Ishikawa (cell line): Measurements from ENCODE around the gene PRPF19.

Source experiments
- CEBPB ChIP-seq: IDR thresholded peaks from 2 replicates; pipeline ENCODE4 v1.6.1; 2012
- CREB1 ChIP-seq: IDR thresholded peaks from 2 replicates; pipeline ENCODE4 v1.6.1; 2012; ENCODE audit warnings: low read depth
- EGR1 ChIP-seq: IDR thresholded peaks from 2 replicates; pipeline ENCODE4 v1.6.1; 2012
- EP300 ChIP-seq: IDR thresholded peaks from 2 replicates; pipeline ENCODE4 v1.6.1; 2012; ENCODE audit warnings: borderline replicate concordance
- FOXM1 ChIP-seq: IDR thresholded peaks from 2 replicates; pipeline ENCODE4 v1.6.1; 2012; ENCODE audit warnings: low read depth, borderline replicate concordance
- NFIC ChIP-seq: IDR thresholded peaks from 2 replicates; pipeline ENCODE4 v1.6.1; 2012
- RAD21 ChIP-seq: IDR thresholded peaks from 2 replicates; pipeline ENCODE4 v1.6.1; 2012; ENCODE audit warnings: low read depth
- TAF1 ChIP-seq: IDR thresholded peaks from 2 replicates; pipeline ENCODE4 v1.6.1; 2012; ENCODE audit warnings: low read depth, mild to moderate bottlenecking
- TCF12 ChIP-seq: IDR thresholded peaks from 2 replicates; pipeline ENCODE4 v1.6.1; 2012; ENCODE audit warnings: low read depth
- TEAD4 ChIP-seq: IDR thresholded peaks from 2 replicates; pipeline ENCODE4 v1.6.1; 2012
- YY1 ChIP-seq: IDR thresholded peaks from 2 replicates; pipeline ENCODE4 v1.6.1; 2012; ENCODE audit warnings: low read depth
- ZBTB7A ChIP-seq: IDR thresholded peaks from 2 replicates; pipeline ENCODE4 v1.6.1; 2012; ENCODE audit warnings: low read depth
- TF ChIP-seq, protein P1 (sequence below): IDR thresholded peaks from 2 replicates; pipeline ENCODE4 v1.6.1; 2012; ENCODE audit warnings: low read depth, mild to moderate bottlenecking
- TF ChIP-seq, protein P2 (sequence below): IDR thresholded peaks from 2 replicates; pipeline ENCODE4 v1.6.1; 2012
- TF ChIP-seq, protein P3 (sequence below): IDR thresholded peaks from 2 replicates; pipeline ENCODE4 v1.6.1; 2012

The PRPF19 gene

DNA sequence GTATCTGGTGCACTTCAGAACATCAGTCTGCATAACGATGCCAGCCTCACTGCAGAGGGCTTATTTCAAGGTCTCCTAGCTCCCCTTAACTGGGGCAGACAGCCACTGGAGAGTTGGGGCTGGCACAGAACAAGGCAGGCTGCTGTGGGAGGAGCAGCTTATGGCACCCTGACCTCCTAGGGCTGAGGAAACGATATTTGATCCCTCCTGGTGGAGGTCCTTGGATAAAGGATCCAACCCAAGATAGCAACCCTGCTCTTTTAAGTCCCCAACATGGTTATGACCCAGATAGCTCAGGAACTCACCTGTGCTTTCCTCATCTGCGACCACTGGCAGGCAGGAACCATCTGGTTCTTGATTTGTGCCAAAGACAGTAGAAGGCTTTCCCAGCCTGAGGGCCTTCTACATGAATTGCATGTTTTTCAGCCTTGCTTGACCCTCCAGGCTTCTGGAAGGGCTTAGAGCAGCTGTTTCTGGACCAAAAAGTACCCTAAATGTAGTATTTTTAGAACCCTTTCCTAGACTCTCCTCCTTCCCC lies 10.4 kb upstream of the PRPF19 start:
- TF ChIP-seq, protein P1, sequence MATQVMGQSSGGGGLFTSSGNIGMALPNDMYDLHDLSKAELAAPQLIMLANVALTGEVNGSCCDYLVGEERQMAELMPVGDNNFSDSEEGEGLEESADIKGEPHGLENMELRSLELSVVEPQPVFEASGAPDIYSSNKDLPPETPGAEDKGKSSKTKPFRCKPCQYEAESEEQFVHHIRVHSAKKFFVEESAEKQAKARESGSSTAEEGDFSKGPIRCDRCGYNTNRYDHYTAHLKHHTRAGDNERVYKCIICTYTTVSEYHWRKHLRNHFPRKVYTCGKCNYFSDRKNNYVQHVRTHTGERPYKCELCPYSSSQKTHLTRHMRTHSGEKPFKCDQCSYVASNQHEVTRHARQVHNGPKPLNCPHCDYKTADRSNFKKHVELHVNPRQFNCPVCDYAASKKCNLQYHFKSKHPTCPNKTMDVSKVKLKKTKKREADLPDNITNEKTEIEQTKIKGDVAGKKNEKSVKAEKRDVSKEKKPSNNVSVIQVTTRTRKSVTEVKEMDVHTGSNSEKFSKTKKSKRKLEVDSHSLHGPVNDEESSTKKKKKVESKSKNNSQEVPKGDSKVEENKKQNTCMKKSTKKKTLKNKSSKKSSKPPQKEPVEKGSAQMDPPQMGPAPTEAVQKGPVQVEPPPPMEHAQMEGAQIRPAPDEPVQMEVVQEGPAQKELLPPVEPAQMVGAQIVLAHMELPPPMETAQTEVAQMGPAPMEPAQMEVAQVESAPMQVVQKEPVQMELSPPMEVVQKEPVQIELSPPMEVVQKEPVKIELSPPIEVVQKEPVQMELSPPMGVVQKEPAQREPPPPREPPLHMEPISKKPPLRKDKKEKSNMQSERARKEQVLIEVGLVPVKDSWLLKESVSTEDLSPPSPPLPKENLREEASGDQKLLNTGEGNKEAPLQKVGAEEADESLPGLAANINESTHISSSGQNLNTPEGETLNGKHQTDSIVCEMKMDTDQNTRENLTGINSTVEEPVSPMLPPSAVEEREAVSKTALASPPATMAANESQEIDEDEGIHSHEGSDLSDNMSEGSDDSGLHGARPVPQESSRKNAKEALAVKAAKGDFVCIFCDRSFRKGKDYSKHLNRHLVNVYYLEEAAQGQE = no peak
- TF ChIP-seq FOXM1 = no peak
- TF ChIP-seq ZBTB7A = no peak
- TF ChIP-seq TAF1 = no peak
- no peak for TF ChIP-seq EGR1
- no peak for TF ChIP-seq NFIC
- TF ChIP-seq RAD21 = no peak
- TF ChIP-seq CREB1 = no peak
- TF ChIP-seq YY1 = no peak
- no peak for TF ChIP-seq TCF12
- TF ChIP-seq, protein P2, sequence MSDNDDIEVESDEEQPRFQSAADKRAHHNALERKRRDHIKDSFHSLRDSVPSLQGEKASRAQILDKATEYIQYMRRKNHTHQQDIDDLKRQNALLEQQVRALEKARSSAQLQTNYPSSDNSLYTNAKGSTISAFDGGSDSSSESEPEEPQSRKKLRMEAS = no peak
- TF ChIP-seq EP300 = no peak
- no peak for TF ChIP-seq TEAD4

DNA sequence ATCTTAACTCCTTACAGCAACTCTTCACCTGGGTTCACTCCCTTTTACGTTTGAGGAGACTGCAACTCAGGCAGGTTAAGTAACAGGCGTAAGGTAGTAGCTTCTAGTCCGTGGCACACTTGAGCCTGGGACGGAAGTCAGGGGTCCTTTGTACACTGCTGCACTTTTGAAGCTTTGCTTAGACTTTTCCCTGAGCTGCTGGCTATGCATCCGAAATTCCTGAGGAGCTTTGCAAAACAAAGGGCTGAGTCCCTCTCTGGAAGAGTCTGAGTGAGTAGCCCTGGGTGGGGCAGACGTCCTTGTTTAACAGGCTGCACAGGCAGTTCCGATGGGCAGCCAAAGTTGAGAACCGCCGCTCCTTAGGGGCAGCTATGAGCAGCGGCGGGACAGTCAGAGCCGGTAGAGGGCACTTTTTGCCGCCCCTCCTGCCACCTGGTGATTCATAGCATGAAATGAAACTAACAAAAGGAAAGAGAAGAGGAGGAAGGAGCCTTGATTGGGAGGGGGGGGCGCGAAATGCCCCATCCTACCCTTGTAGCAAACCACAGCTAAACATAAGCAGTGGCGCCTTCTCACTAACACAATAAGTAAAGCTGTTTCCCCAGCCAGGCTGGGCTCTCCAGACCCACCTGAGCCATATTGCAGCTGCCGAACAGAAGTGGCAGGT lies 9.0 kb upstream of the PRPF19 start:
- no peak for TF ChIP-seq YY1
- no peak for TF ChIP-seq ZBTB7A
- TF ChIP-seq TAF1 = no peak
- TF ChIP-seq, protein P1 = no peak
- TF ChIP-seq, protein P2 = no peak
- no peak for TF ChIP-seq CREB1
- TF ChIP-seq EP300 = no peak
- no peak for TF ChIP-seq FOXM1
- no peak for TF ChIP-seq CEBPB
- no peak for TF ChIP-seq TEAD4
- TF ChIP-seq EGR1 = no peak
- TF ChIP-seq, protein P3, sequence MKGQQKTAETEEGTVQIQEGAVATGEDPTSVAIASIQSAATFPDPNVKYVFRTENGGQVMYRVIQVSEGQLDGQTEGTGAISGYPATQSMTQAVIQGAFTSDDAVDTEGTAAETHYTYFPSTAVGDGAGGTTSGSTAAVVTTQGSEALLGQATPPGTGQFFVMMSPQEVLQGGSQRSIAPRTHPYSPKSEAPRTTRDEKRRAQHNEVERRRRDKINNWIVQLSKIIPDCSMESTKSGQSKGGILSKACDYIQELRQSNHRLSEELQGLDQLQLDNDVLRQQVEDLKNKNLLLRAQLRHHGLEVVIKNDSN = no peak
- TF ChIP-seq NFIC = no peak
- no peak for TF ChIP-seq TCF12
- no peak for TF ChIP-seq RAD21

DNA sequence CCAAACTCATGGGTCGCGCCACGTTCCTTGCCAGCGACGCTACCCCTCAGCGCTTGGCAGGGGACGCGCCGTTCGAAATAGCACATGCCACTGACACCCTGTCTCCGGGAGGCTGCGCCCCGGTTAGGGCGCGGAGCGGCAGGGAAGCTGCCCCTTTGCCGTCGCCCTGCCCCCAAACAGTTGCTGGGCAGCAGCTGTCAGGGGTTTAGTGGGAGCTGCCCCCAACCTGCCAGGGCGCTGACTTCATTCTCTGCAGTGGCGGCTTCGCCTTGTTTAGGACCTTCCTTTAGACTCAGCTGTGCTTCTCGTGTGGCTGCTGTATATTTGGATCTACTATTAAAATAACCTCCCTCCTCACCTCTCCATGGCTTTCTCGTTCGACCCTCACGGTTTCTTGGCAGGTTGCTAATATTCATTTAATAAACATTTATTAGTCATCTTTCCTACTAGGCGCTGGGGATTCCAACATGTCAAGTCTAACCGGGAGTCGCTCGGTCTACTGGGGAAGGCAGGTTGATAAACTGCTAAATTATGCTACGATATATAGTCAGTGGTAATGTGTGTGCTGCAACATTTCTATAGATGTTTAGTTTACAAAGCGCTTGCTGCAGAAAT lies 8.4 kb upstream of the PRPF19 start:
- no peak for TF ChIP-seq TCF12
- TF ChIP-seq EP300 = no peak
- TF ChIP-seq TAF1 = no peak
- TF ChIP-seq, protein P1 = no peak
- no peak for TF ChIP-seq RAD21

DNA sequence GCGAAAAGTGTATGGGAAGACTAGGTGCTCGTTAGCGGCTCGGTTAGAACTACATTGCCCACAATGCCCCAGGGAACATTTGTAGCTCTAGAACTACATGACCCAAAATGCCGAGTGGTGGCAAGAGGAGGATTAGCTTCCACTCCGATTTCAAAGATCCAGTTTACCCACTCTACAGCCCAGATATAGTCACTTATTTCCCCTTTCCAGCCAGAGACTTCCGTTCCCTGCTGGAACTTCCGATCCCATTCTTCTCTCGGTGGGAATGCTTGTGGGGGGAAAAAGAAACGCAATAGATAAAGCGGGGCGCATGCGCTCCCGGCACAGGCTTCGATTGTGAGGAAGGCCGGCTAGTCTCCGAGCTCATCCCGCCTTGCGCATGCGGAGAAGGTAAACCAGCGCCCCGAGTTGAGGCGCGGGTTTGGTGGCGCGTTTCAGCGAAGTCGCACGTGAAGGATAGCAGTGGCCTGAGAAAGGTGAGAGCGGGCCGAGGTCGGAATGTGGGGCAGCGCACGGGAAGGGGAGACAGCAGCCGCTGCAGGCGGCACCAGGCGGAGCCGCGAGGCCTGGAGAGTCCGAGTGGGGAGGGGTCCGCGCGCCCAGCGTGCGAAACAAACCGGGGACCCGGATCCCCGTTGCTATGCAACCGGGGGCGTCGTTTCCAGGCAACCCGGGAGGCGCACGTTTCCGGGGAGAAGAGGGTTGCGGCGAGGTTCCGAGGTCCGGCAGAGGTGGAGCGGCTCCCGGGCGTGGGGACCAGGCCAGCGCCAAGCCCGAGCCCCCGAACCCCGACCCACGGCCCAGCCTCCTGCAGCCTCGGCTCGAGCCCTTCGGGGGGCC lies 7.6 kb upstream of the PRPF19 start, which contains the start of gene TMEM109:
TMEM109 (plus strand) TSS at position 366 of the 840 bp plus-strand sequence. CDS start 5,536 bp downstream, outside the sequence.
- TF ChIP-seq TEAD4 (no peak), EGR1 (no peak), NFIC (no peak), FOXM1 (no peak), RAD21 (no peak), ZBTB7A (peak; percentile 48; the same call in 1 of the 2 replicates), TCF12 (no peak), CEBPB (no peak), YY1 (no peak), TAF1 (peak; percentile 10; the same call in 1 of the 2 replicates), EP300 (no peak), CREB1 (no peak)
- TF ChIP-seq, protein P2 = peak; percentile 100
- TF ChIP-seq, protein P3 = peak; percentile 49; the same call in 1 of the 2 replicates
- TF ChIP-seq, protein P1 = no peak
